K562 (cell line): Measurements from ENCODE around the gene MAP3K4. TPM values are rescaled to one million over a fixed set of nuclear protein-coding genes. Genes with fewer than 3 reads are reported as not detected.
A peak's percentile ranks its signal among the peaks of the same experiment; 100 is the strongest.

Experiments used
- AFF1 ChIP-seq, 2 experiments: fragments of 450-650 bp; IDR thresholded peaks; 2 replicates each; pipeline ENCODE4 v1.6.1; 2018; ENCODE audit warnings: mild to moderate bottlenecking in 2 of 2, low read depth in 1 of 2; ENCODE audit not compliant: partially characterized antibody in 2 of 2
- CBX5 ChIP-seq: IDR thresholded peaks from 2 replicates; pipeline ENCODE4 v1.6.1; 2014; ENCODE audit warnings: low read depth, borderline replicate concordance
- E2F6 ChIP-seq, 2 experiments: IDR thresholded peaks; 2 replicates each; pipeline ENCODE4 v1.6.1; 2011; ENCODE audit warnings: borderline replicate concordance in 1 of 2, control low read depth in 1 of 2, low read depth in 1 of 2, low read length in 1 of 2, mild to moderate bottlenecking in 1 of 2, mixed read lengths in 1 of 2, moderate library complexity in 1 of 2; ENCODE audit not compliant: insufficient read depth in 1 of 2, insufficient read length in 1 of 2, poor library complexity in 1 of 2, severe bottlenecking in 1 of 2; ENCODE audit errors: extremely low read depth in 1 of 2
- ESRRB ChIP-seq: fragments of 250-450 bp; sonication (Bioruptor Pico); IDR thresholded peaks from 2 replicates; pipeline ENCODE4 v1.5.0; 2020; ENCODE audit warnings: mild to moderate bottlenecking, moderate library complexity, borderline replicate concordance
- IFI16 ChIP-seq: fragments of 250-450 bp; sonication (Bioruptor Pico); IDR thresholded peaks from 2 replicates; pipeline ENCODE4 v2.1.2; 2022; ENCODE audit warnings: mild to moderate bottlenecking, inconsistent platforms
- MAFG ChIP-seq: fragments of 450-650 bp; conservative IDR thresholded peaks from 2 replicates; pipeline ENCODE4 v1.6.1; 2016; ENCODE audit warnings: missing genetic modification characterization, missing compliant biosample characterization
- NFIC ChIP-seq: fragments of 450-650 bp; IDR thresholded peaks from 2 replicates; pipeline ENCODE4 v1.6.1; 2017; ENCODE audit warnings: mild to moderate bottlenecking, inconsistent platforms
- PURB ChIP-seq: sonication (generic); formaldehyde crosslinking; IDR thresholded peaks from 2 replicates; pipeline ENCODE4 v1.9.0; 2021; ENCODE audit warnings: low read depth, mild to moderate bottlenecking, missing genetic modification reagents
- PYGO2 ChIP-seq: fragments of 450-650 bp; IDR thresholded peaks from 2 replicates; pipeline ENCODE4 v1.6.1; 2016; ENCODE audit warnings: mild to moderate bottlenecking, missing genetic modification characterization, moderate library complexity, missing compliant biosample characterization
- SNAPC5 ChIP-seq: fragments of 250-450 bp; sonication (Bioruptor Pico); IDR thresholded peaks from 2 replicates; pipeline ENCODE4 v1.8.0; 2021; ENCODE audit warnings: moderate library complexity, mild to moderate bottlenecking, inconsistent platforms
- SRSF1 ChIP-seq: fragments of 200-400 bp; formaldehyde crosslinking; IDR thresholded peaks from 2 replicates; pipeline ENCODE4 v1.6.1; 2017; ENCODE audit warnings: mild to moderate bottlenecking, low read depth, low read length, moderate library complexity
- TEAD4 ChIP-seq, 2 experiments: sonication (generic) in 1 of 2; formaldehyde crosslinking in 1 of 2; IDR thresholded peaks; 2 replicates each; pipeline versions ENCODE4 v1.6.1 to v1.8.0; 2012 to 2022; ENCODE audit warnings: borderline replicate concordance in 1 of 2, inconsistent platforms in 1 of 2, low read length in 1 of 2, mild to moderate bottlenecking in 1 of 2, missing genetic modification reagents in 1 of 2
- UBTF ChIP-seq, 2 experiments: IDR thresholded peaks; 2 replicates each; pipeline ENCODE4 v1.6.1; 2012; ENCODE audit warnings: improper control_type of control experiment in 2 of 2, low read depth in 2 of 2, low read length in 2 of 2, borderline replicate concordance in 1 of 2
- ZEB2 ChIP-seq: fragments of 450-650 bp; IDR thresholded peaks from 2 replicates; pipeline ENCODE4 v1.6.1; 2016
- ZFP30 ChIP-seq: fragments of 250-450 bp; sonication (Bioruptor Pico); IDR thresholded peaks from 2 replicates; pipeline ENCODE4 v1.8.0; 2022; ENCODE audit warnings: moderate library complexity, mild to moderate bottlenecking, inconsistent platforms, borderline replicate concordance
- ZNF449 ChIP-seq: fragments of 250-450 bp; sonication (Bioruptor Pico); IDR thresholded peaks from 2 replicates; pipeline ENCODE4 v1.8.0; 2022; ENCODE audit warnings: moderate library complexity, mild to moderate bottlenecking, inconsistent platforms
- polyA plus RNA-seq, 8 experiments: library from polyadenylated mRNA; depleted of rRNA in 4 of 8; stranded (reverse) in 5 of 8; unstranded in 3 of 8; fragments of >200 nt; fragmentation: Nextera tagmentation in 2 of 8; fragmentation: Illumina TruSeq in 1 of 8; extraction: Ambion mirVana in 2 of 8; extraction: Trizol in 1 of 8; gene quantifications; 2 replicates each; pipeline versions ENCODE4 v1.2.1 to v1.2.3, GENCODE V29; 2011 to 2014; ENCODE audit warnings: inconsistent platforms in 1 of 8, missing spikeins in 1 of 8
- total RNA-seq, 7 experiments: library from RNA; depleted of rRNA in 6 of 7; stranded (reverse); fragments of >200 nt in 6 of 7; fragmentation: Illumina TruSeq in 2 of 7; extraction: Trizol in 2 of 7; gene quantifications; 2 replicates each; pipeline versions ENCODE4 v1.2.1 to v1.2.3, GENCODE V29; 2011 to 2021; ENCODE audit warnings: low replicate concordance in 1 of 7

The MAP3K4 gene
- total and polyA plus RNA-seq, 9 of the 15 experiments (the other 6 are each of a cell fraction or from before 2014, with no cell fraction given): 21.0 to 77.2 (median 48.9) TPM

- peak; percentile 36 to 52 for TF ChIP-seq AFF1 (IDR thresholded peaks at IDR 0.05; ENCODE audit: low read depth in 1 of 2, partially characterized antibody in 2 of 2)
- peak; percentile 36; the same call in 1 of the 2 replicates for TF ChIP-seq TEAD4 (IDR thresholded peaks at IDR 0.05; ENCODE audit: low read length)
- no peak for TF ChIP-seq TEAD4 (CRISPR knock-in tag; IDR thresholded peaks at IDR 0.05; ENCODE audit: borderline replicate concordance)
- no peak for TF ChIP-seq PYGO2 (tag)
- no peak for TF ChIP-seq NFIC
- no peak for TF ChIP-seq ZNF449 (CRISPR knock-in tag)
- TF ChIP-seq SNAPC5 (CRISPR knock-in tag): no peak
- no peak for TF ChIP-seq SRSF1
- 0 out of 2 replicates have a peak, but pooled peaks have one; percentile 62 for TF ChIP-seq ZEB2
- TF ChIP-seq PURB (CRISPR knock-in tag): no peak
- TF ChIP-seq MAFG (tag): no peak
- no peak for TF ChIP-seq E2F6 (IDR thresholded peaks at IDR 0.05; ENCODE audit: borderline replicate concordance in 1 of 2, extremely low read depth in 1 of 2, insufficient read depth in 1 of 2, insufficient read length in 1 of 2, low read depth in 1 of 2, low read length in 1 of 2, poor library complexity in 1 of 2, severe bottlenecking in 1 of 2)
- no peak for TF ChIP-seq CBX5
- TF ChIP-seq ZFP30: no peak
- TF ChIP-seq IFI16: no peak
- no peak for TF ChIP-seq ESRRB (CRISPR knock-in tag)
- no peak for TF ChIP-seq UBTF (IDR thresholded peaks at IDR 0.05; ENCODE audit: borderline replicate concordance in 1 of 2, low read depth in 2 of 2, low read length in 2 of 2)
Measured at GRCh38 chr6:160990847-160991405, 643 bp upstream of the MAP3K4 start (continued).
